Endothelial cell of umbilical vein (primary cell): ENCODE measurements around the gene TTC33. TPM values are rescaled to one million over a fixed set of nuclear protein-coding genes. Genes with fewer than 3 reads are reported as not detected.

Experiments used
- BruUV-seq: library from RNA; stranded (reverse); fragments of 400-500 nt; replicated peaks from 2 replicates; lab custom pipeline; 2021; lab: Mats Ljungman, UMichigan
- CTCF ChIA-PET: fragments of 300-600, 350-600 bp; sonication (Branson Sonifier 250); formaldehyde crosslinking; loops from one replicate; lab custom pipeline; 2021; ENCODE audit warnings: antibody characterized with exemption, inconsistent platforms; lab: Charles Lee
- POLR2A ChIA-PET: fragments of 300-600, 350-600 bp; sonication (Branson Sonifier 250); formaldehyde crosslinking; loops from one replicate; lab custom pipeline; 2021; ENCODE audit warnings: antibody characterized with exemption, inconsistent platforms; lab: Charles Lee
- DNase-seq: peaks from one replicate; pipeline ENCODE4 v3.0.0-alpha.2; 2011; ENCODE audit warnings: low read depth, low spot score
- FAIRE-seq: peaks from 2 replicates; lab custom pipeline; 2011; peaks lifted over from hg19 to GRCh38; lab: Jason Lieb, UNC
- H2AFZ ChIP-seq: 2 replicates; pipeline ENCODE4 v1.6.0; 2012; ENCODE audit warnings: low read depth, low read length, control low read depth, inconsistent platforms
- H3K27ac ChIP-seq: 2 replicates; pipeline ENCODE4 v1.5.1; 2011; ENCODE audit warnings: low read depth, mild to moderate bottlenecking, control low read depth, low read length, moderate library complexity; ENCODE audit not compliant: insufficient read depth
- H3K27me3 ChIP-seq, 2 experiments: 2 replicates each; pipeline versions ENCODE4 v1.6.0 to v1.6.1; 2011; ENCODE audit warnings: low read length in 2 of 2, mixed read lengths in 1 of 2; ENCODE audit not compliant: control insufficient read depth in 2 of 2, insufficient read depth in 2 of 2
- H3K36me3 ChIP-seq, 2 experiments: 2 replicates in 1 of 2; 3 replicates in 1 of 2; pipeline ENCODE4 v1.5.1; 2011; ENCODE audit warnings: low read length in 2 of 2, mild to moderate bottlenecking in 1 of 2, moderate library complexity in 1 of 2; ENCODE audit not compliant: control insufficient read depth in 2 of 2, insufficient read depth in 2 of 2; ENCODE audit errors: extremely low read depth in 1 of 2
- H3K4me1 ChIP-seq: 3 replicates; pipeline ENCODE4 v1.5.1; 2011; ENCODE audit warnings: mild to moderate bottlenecking, low read length; ENCODE audit not compliant: control insufficient read depth, insufficient read depth; ENCODE audit errors: extremely low read depth
- H3K4me2 ChIP-seq: 2 replicates; pipeline ENCODE4 v1.6.1; 2011; ENCODE audit warnings: low read length, control low read depth, mixed read lengths; ENCODE audit not compliant: insufficient read depth
- H3K4me3 ChIP-seq, 3 experiments: fragments of 200-600 bp in 1 of 3; sonication (generic), shearing (Covaris generic) in 1 of 3; replicated peaks in 1 of 3; 2 replicates each; pipeline ENCODE4 v1.5.1; 2011 to 2016; ENCODE audit warnings: control low read depth in 3 of 3, low read length in 3 of 3, mild to moderate bottlenecking in 2 of 3, inconsistent platforms in 1 of 3, low read depth in 1 of 3, moderate library complexity in 1 of 3; ENCODE audit not compliant: insufficient read depth in 1 of 3
- H3K79me2 ChIP-seq: 2 replicates; pipeline ENCODE4 v1.6.0; 2012; ENCODE audit warnings: low read length, inconsistent platforms; ENCODE audit not compliant: control insufficient read depth, insufficient read depth
- H3K9ac ChIP-seq: replicated peaks from 2 replicates; pipeline ENCODE3; 2011; ENCODE audit warnings: low read length, control low read depth; ENCODE audit not compliant: insufficient read depth; ENCODE audit errors: extremely low read depth
- H3K9me1 ChIP-seq: replicated peaks from 3 replicates; pipeline ENCODE4 v1.6.0; 2011; ENCODE audit warnings: mild to moderate bottlenecking, low read length; ENCODE audit not compliant: control insufficient read depth, insufficient read depth; ENCODE audit errors: extremely low read depth
- H3K9me3 ChIP-seq: replicated peaks from 2 replicates; pipeline ENCODE4 v1.5.1; 2012; ENCODE audit warnings: low read length, inconsistent platforms; ENCODE audit not compliant: control insufficient read depth, insufficient read depth
- H4K20me1 ChIP-seq: replicated peaks from 2 replicates; pipeline ENCODE3; 2011; ENCODE audit warnings: mild to moderate bottlenecking, low read length; ENCODE audit not compliant: control insufficient read depth, insufficient read depth; ENCODE audit errors: extremely low read depth
- EZH2 ChIP-seq: IDR thresholded peaks from 2 replicates; pipeline ENCODE4 v1.6.1; 2012; ENCODE audit warnings: borderline replicate concordance, low read depth, mild to moderate bottlenecking, moderate library complexity, low read length, inconsistent platforms; ENCODE audit not compliant: severe bottlenecking
- FOS ChIP-seq: IDR thresholded peaks from 2 replicates; pipeline ENCODE4 v1.6.1; 2011; ENCODE audit warnings: mild to moderate bottlenecking, low read length, moderate library complexity, borderline replicate concordance; ENCODE audit not compliant: insufficient read depth
- GATA2 ChIP-seq: IDR thresholded peaks from 2 replicates; pipeline ENCODE4 v1.7.0; 2011; ENCODE audit warnings: low read depth, mild to moderate bottlenecking, moderate library complexity, mixed read lengths, low read length; ENCODE audit not compliant: insufficient read length, insufficient read depth
- JUN ChIP-seq: IDR thresholded peaks from 2 replicates; pipeline ENCODE4 v1.6.1; 2011; ENCODE audit warnings: borderline replicate concordance, low read depth; ENCODE audit not compliant: insufficient read length, insufficient read depth
- MAX ChIP-seq: IDR thresholded peaks from 2 replicates; pipeline ENCODE4 v1.6.1; 2011; ENCODE audit not compliant: insufficient read depth, insufficient read length
- MYC ChIP-seq: IDR thresholded peaks from one replicate; pipeline ENCODE4 v1.6.1; 2011; ENCODE audit warnings: mild to moderate bottlenecking, low read depth, low read length
- POLR2A ChIP-seq: IDR thresholded peaks from 2 replicates; pipeline ENCODE4 v1.6.1; 2012; ENCODE audit warnings: low read depth, mild to moderate bottlenecking, control low read depth, low read length
- POLR2AphosphoS5 ChIP-seq: IDR thresholded peaks from 2 replicates; pipeline ENCODE4 v1.6.1; 2012; ENCODE audit warnings: low read depth, mild to moderate bottlenecking, control low read depth, low read length, moderate library complexity; ENCODE audit not compliant: insufficient read depth
- dilution Hi-C: fragments of 300-500 bp; cut with MboI; formaldehyde crosslinking; loops from one replicate; pipeline ENCODE4 v1.15.0; 2019; ENCODE audit warnings: low sequenced_read_pairs; ENCODE audit not compliant: extremely low pct_ligation_motif_present
- intact Hi-C: fragments of 100-400 bp; cut with micrococcal nuclease; formaldehyde crosslinking; loops from one replicate; pipeline ENCODE4 v1.10.0; 2022
- polyA plus RNA-seq, 4 experiments: library from polyadenylated mRNA; depleted of rRNA in 3 of 4; stranded (reverse) in 3 of 4; unstranded in 1 of 4; fragments of >200 nt; gene quantifications; 2 replicates each; pipeline versions ENCODE4 v1.2.1 to v1.2.3, GENCODE V29; 2011 to 2012; ENCODE audit warnings: missing spikeins in 1 of 4
- total RNA-seq: library from RNA; stranded (reverse); gene quantifications from 2 replicates; pipeline ENCODE4 v1.2.3, GENCODE V29; 2021
- TF ChIP-seq, protein P1 (sequence below), 2 donors: IDR thresholded peaks; 1 replicate in 1 of 2; 2 replicates in 1 of 2; pipeline ENCODE4 v1.5.1; 2011; ENCODE audit warnings: low read length in 2 of 2, mild to moderate bottlenecking in 2 of 2, moderate library complexity in 2 of 2, control low read depth in 1 of 2, inconsistent platforms in 1 of 2, low read depth in 1 of 2; ENCODE audit not compliant: insufficient read depth in 1 of 2; ENCODE audit errors: extremely low read depth in 1 of 2

TTC33 gene
- total and polyA plus RNA-seq, 2 donors (not counting 3 experiments of a cell fraction or from before 2014, with no cell fraction given): 2.2 to 11.7 TPM

- dilution Hi-C loops (no loop called here), intact Hi-C loops (no loop called here)
- H3K4me2 ChIP-seq: no peak overlapping the region
Measured at GRCh38 chr5:40618926-40619325, 136.8 kb downstream of the TTC33 start.

More at GRCh38 chr5:40618926-40619325, 136.8 kb downstream of the TTC33 start:
- FAIRE-seq: no peak
- Histone ChIP-seq H3K27me3 (no peaks in the 10 kb centered on the region), H3K4me3 (no peak overlapping the region), H2AFZ (no peak overlapping the region), H3K79me2 (no peaks in the 10 kb centered on the region), H3K9me1 (no peaks in the 10 kb centered on the region), H3K27ac (no peak overlapping the region), H3K9me3 (no peaks in the 10 kb centered on the region), H3K4me1 (no peaks in the 10 kb centered on the region), H4K20me1 (no peaks in the 10 kb centered on the region), H3K9ac (no peak overlapping the region), H3K36me3 (no peaks in the 10 kb centered on the region)
- DNase-seq: no peak
- ChIA-PET POLR2A (no interaction called here), CTCF (no interaction called here)
- BruUV-seq: no TSS peak
- TF ChIP-seq EZH2 (no peak), MYC (no peak), FOS (no peak), JUN (no peak), GATA2 (no peak), POLR2A (no peak), MAX (no peak), POLR2AphosphoS5 (no peak)
- TF ChIP-seq, protein P1, sequence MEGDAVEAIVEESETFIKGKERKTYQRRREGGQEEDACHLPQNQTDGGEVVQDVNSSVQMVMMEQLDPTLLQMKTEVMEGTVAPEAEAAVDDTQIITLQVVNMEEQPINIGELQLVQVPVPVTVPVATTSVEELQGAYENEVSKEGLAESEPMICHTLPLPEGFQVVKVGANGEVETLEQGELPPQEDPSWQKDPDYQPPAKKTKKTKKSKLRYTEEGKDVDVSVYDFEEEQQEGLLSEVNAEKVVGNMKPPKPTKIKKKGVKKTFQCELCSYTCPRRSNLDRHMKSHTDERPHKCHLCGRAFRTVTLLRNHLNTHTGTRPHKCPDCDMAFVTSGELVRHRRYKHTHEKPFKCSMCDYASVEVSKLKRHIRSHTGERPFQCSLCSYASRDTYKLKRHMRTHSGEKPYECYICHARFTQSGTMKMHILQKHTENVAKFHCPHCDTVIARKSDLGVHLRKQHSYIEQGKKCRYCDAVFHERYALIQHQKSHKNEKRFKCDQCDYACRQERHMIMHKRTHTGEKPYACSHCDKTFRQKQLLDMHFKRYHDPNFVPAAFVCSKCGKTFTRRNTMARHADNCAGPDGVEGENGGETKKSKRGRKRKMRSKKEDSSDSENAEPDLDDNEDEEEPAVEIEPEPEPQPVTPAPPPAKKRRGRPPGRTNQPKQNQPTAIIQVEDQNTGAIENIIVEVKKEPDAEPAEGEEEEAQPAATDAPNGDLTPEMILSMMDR (IDR thresholded peaks at IDR 0.05; ENCODE audit: extremely low read depth in 1 of 2, insufficient read depth in 1 of 2, low read depth in 1 of 2, low read length in 2 of 2): no peak
